Endothelial cell of umbilical vein (primary cell): ENCODE measurements around the gene CFAP57. TPM values are rescaled to one million over a fixed set of nuclear protein-coding genes. Genes with fewer than 3 reads are reported as not detected.

Experiments used
- BruUV-seq: library from RNA; stranded (reverse); fragments of 400-500 nt; replicated peaks from 2 replicates; lab custom pipeline; 2021; lab: Mats Ljungman, UMichigan
- CTCF ChIA-PET: fragments of 300-600, 350-600 bp; sonication (Branson Sonifier 250); formaldehyde crosslinking; loops from one replicate; lab custom pipeline; 2021; ENCODE audit warnings: antibody characterized with exemption, inconsistent platforms; lab: Charles Lee
- POLR2A ChIA-PET: fragments of 300-600, 350-600 bp; sonication (Branson Sonifier 250); formaldehyde crosslinking; loops from one replicate; lab custom pipeline; 2021; ENCODE audit warnings: antibody characterized with exemption, inconsistent platforms; lab: Charles Lee
- DNase-seq: peaks from one replicate; pipeline ENCODE4 v3.0.0-alpha.2; 2011; ENCODE audit warnings: low read depth, low spot score
- FAIRE-seq: peaks from 2 replicates; lab custom pipeline; 2011; peaks lifted over from hg19 to GRCh38; lab: Jason Lieb, UNC
- H2AFZ ChIP-seq: 2 replicates; pipeline ENCODE4 v1.6.0; 2012; ENCODE audit warnings: low read depth, low read length, control low read depth, inconsistent platforms
- H3K27ac ChIP-seq: 2 replicates; pipeline ENCODE4 v1.5.1; 2011; ENCODE audit warnings: low read depth, mild to moderate bottlenecking, control low read depth, low read length, moderate library complexity; ENCODE audit not compliant: insufficient read depth
- H3K27me3 ChIP-seq, 2 experiments: 2 replicates each; pipeline versions ENCODE4 v1.6.0 to v1.6.1; 2011; ENCODE audit warnings: low read length in 2 of 2, mixed read lengths in 1 of 2; ENCODE audit not compliant: control insufficient read depth in 2 of 2, insufficient read depth in 2 of 2
- H3K36me3 ChIP-seq, 2 experiments: 2 replicates in 1 of 2; 3 replicates in 1 of 2; pipeline ENCODE4 v1.5.1; 2011; ENCODE audit warnings: low read length in 2 of 2, mild to moderate bottlenecking in 1 of 2, moderate library complexity in 1 of 2; ENCODE audit not compliant: control insufficient read depth in 2 of 2, insufficient read depth in 2 of 2; ENCODE audit errors: extremely low read depth in 1 of 2
- H3K4me1 ChIP-seq: 3 replicates; pipeline ENCODE4 v1.5.1; 2011; ENCODE audit warnings: mild to moderate bottlenecking, low read length; ENCODE audit not compliant: control insufficient read depth, insufficient read depth; ENCODE audit errors: extremely low read depth
- H3K4me2 ChIP-seq: 2 replicates; pipeline ENCODE4 v1.6.1; 2011; ENCODE audit warnings: low read length, control low read depth, mixed read lengths; ENCODE audit not compliant: insufficient read depth
- H3K4me3 ChIP-seq, 3 experiments: fragments of 200-600 bp in 1 of 3; sonication (generic), shearing (Covaris generic) in 1 of 3; replicated peaks in 1 of 3; 2 replicates each; pipeline ENCODE4 v1.5.1; 2011 to 2016; ENCODE audit warnings: control low read depth in 3 of 3, low read length in 3 of 3, mild to moderate bottlenecking in 2 of 3, inconsistent platforms in 1 of 3, low read depth in 1 of 3, moderate library complexity in 1 of 3; ENCODE audit not compliant: insufficient read depth in 1 of 3
- H3K79me2 ChIP-seq: 2 replicates; pipeline ENCODE4 v1.6.0; 2012; ENCODE audit warnings: low read length, inconsistent platforms; ENCODE audit not compliant: control insufficient read depth, insufficient read depth
- H3K9ac ChIP-seq: replicated peaks from 2 replicates; pipeline ENCODE3; 2011; ENCODE audit warnings: low read length, control low read depth; ENCODE audit not compliant: insufficient read depth; ENCODE audit errors: extremely low read depth
- H3K9me1 ChIP-seq: replicated peaks from 3 replicates; pipeline ENCODE4 v1.6.0; 2011; ENCODE audit warnings: mild to moderate bottlenecking, low read length; ENCODE audit not compliant: control insufficient read depth, insufficient read depth; ENCODE audit errors: extremely low read depth
- H3K9me3 ChIP-seq: replicated peaks from 2 replicates; pipeline ENCODE4 v1.5.1; 2012; ENCODE audit warnings: low read length, inconsistent platforms; ENCODE audit not compliant: control insufficient read depth, insufficient read depth
- H4K20me1 ChIP-seq: replicated peaks from 2 replicates; pipeline ENCODE3; 2011; ENCODE audit warnings: mild to moderate bottlenecking, low read length; ENCODE audit not compliant: control insufficient read depth, insufficient read depth; ENCODE audit errors: extremely low read depth
- CTCF ChIP-seq, 2 donors: IDR thresholded peaks; 1 replicate in 1 of 2; 2 replicates in 1 of 2; pipeline ENCODE4 v1.5.1; 2011; ENCODE audit warnings: low read length in 2 of 2, mild to moderate bottlenecking in 2 of 2, moderate library complexity in 2 of 2, control low read depth in 1 of 2, inconsistent platforms in 1 of 2, low read depth in 1 of 2; ENCODE audit not compliant: insufficient read depth in 1 of 2; ENCODE audit errors: extremely low read depth in 1 of 2
- FOS ChIP-seq: IDR thresholded peaks from 2 replicates; pipeline ENCODE4 v1.6.1; 2011; ENCODE audit warnings: mild to moderate bottlenecking, low read length, moderate library complexity, borderline replicate concordance; ENCODE audit not compliant: insufficient read depth
- GATA2 ChIP-seq: IDR thresholded peaks from 2 replicates; pipeline ENCODE4 v1.7.0; 2011; ENCODE audit warnings: low read depth, mild to moderate bottlenecking, moderate library complexity, mixed read lengths, low read length; ENCODE audit not compliant: insufficient read length, insufficient read depth
- MYC ChIP-seq: IDR thresholded peaks from one replicate; pipeline ENCODE4 v1.6.1; 2011; ENCODE audit warnings: mild to moderate bottlenecking, low read depth, low read length
- POLR2A ChIP-seq: IDR thresholded peaks from 2 replicates; pipeline ENCODE4 v1.6.1; 2012; ENCODE audit warnings: low read depth, mild to moderate bottlenecking, control low read depth, low read length
- dilution Hi-C: fragments of 300-500 bp; cut with MboI; formaldehyde crosslinking; loops from one replicate; pipeline ENCODE4 v1.15.0; 2019; ENCODE audit warnings: low sequenced_read_pairs; ENCODE audit not compliant: extremely low pct_ligation_motif_present
- intact Hi-C: fragments of 100-400 bp; cut with micrococcal nuclease; formaldehyde crosslinking; loops from one replicate; pipeline ENCODE4 v1.10.0; 2022
- polyA plus RNA-seq, 4 experiments: library from polyadenylated mRNA; depleted of rRNA in 3 of 4; stranded (reverse) in 3 of 4; unstranded in 1 of 4; fragments of >200 nt; gene quantifications; 2 replicates each; pipeline versions ENCODE4 v1.2.1 to v1.2.3, GENCODE V29; 2011 to 2012; ENCODE audit warnings: missing spikeins in 1 of 4
- total RNA-seq: library from RNA; stranded (reverse); gene quantifications from 2 replicates; pipeline ENCODE4 v1.2.3, GENCODE V29; 2021
- TF ChIP-seq, protein P1 (sequence below): IDR thresholded peaks from 2 replicates; pipeline ENCODE4 v1.6.1; 2011; ENCODE audit not compliant: insufficient read depth, insufficient read length

Gene CFAP57
- total and polyA plus RNA-seq, 2 donors (not counting 3 experiments of a cell fraction or from before 2014, with no cell fraction given): 0.88 to 0.91 TPM

DNA sequence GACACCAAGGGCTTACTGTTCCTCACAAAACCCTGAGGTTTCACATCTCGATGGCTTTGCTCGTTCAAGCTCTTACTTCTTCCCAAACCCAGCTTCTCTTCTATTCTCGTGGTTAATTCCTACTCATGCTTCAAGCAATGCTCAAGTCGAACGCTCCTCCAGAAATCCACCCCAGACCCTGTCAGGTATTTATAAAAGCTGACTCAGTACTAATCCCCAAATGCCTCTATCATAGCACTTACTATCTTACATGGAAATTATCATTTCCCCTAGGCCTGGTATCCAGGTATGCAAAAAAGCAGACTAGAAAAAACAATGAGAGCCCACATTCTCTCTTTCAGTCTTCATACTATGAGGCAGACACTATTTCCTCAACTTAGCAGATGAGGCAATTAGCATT is 6.4 kb upstream of the CFAP57 start:
- H3K4me1 ChIP-seq: peaks cover 4% of the 10 kb centered on the region
- H3K27me3 ChIP-seq: no peaks in the 10 kb centered on the region
- FAIRE-seq (no peak), DNase-seq (no peak)
- no peak overlapping the region for H3K9ac ChIP-seq
- ChIA-PET POLR2A (no interaction called here), CTCF (no interaction called here)
- no peaks in the 10 kb centered on the region for H4K20me1 ChIP-seq
- H3K27ac ChIP-seq: no peak overlapping the region
- no peak overlapping the region for H3K4me3 ChIP-seq
- no TSS peak for BruUV-seq
- no peaks in the 10 kb centered on the region for H3K9me1 ChIP-seq
- no peak overlapping the region for H3K4me2 ChIP-seq
- TF ChIP-seq FOS (no peak), POLR2A (no peak), CTCF (IDR thresholded peaks at IDR 0.05; ENCODE audit: extremely low read depth in 1 of 2, insufficient read depth in 1 of 2, low read depth in 1 of 2, low read length in 2 of 2) (no peak), GATA2 (no peak), MYC (no peak)
- TF ChIP-seq, protein P1, sequence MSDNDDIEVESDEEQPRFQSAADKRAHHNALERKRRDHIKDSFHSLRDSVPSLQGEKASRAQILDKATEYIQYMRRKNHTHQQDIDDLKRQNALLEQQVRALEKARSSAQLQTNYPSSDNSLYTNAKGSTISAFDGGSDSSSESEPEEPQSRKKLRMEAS: no peak
- peaks cover 18 to 21% of the 10 kb centered on the region in 2 experiments for H3K36me3 ChIP-seq
- intact Hi-C loops (no loop called here), dilution Hi-C loops (no loop called here)
- no peak overlapping the region for H2AFZ ChIP-seq
- no peaks in the 10 kb centered on the region for H3K9me3 ChIP-seq
- H3K79me2 ChIP-seq: peaks cover 16% of the 10 kb centered on the region
